Measurements from ENCODE around the gene CCDC39.

DNA sequence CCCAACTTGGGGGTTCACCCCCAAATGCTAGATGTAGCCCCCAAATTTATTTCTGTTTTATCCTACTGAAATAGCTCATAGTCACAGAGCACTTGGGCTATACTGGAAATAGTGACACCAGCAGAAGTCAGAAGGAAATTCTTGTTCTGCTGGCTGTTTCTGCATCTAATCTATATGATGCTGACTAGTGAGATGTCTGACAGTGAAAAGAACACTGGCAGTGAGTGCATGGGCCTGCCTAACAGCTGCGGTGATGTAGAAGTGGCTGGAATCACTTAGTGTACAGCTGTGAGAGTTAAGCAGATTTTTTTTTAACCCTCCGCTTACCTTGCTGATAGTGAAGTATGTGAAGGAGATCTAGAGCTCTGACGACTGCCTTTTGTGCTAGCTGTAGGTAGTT is 63.3 kb downstream of the CCDC39 start:
- TF ChIP-seq SCRT1 (tag by site-specific recombination; IDR thresholded peaks at IDR 0.05; ENCODE audit: borderline replicate concordance), result no peak
- TF ChIP-seq ZNF121 (tag by site-specific recombination; IDR thresholded peaks at IDR 0.05), result no peak
- TF ChIP-seq ZNF76 (tag by site-specific recombination; IDR thresholded peaks at IDR 0.05; ENCODE audit: borderline replicate concordance, low read depth), result no peak
- TF ChIP-seq ZNF274 (IDR thresholded peaks at IDR 0.05; ENCODE audit: low read length), result no peak
- TF ChIP-seq ZNF274 (tag by site-specific recombination; IDR thresholded peaks at IDR 0.05; ENCODE audit: borderline replicate concordance), result no peak
- no peak for TF ChIP-seq YY1 (tag by site-specific recombination; IDR thresholded peaks at IDR 0.05)
- TF ChIP-seq GLI4 (tag by site-specific recombination; IDR thresholded peaks at IDR 0.05), result no peak
- no peak for TF ChIP-seq TCF7L2 (IDR thresholded peaks at IDR 0.05; ENCODE audit: borderline replicate concordance, low read depth, low read length)
- TF ChIP-seq, protein P1, sequence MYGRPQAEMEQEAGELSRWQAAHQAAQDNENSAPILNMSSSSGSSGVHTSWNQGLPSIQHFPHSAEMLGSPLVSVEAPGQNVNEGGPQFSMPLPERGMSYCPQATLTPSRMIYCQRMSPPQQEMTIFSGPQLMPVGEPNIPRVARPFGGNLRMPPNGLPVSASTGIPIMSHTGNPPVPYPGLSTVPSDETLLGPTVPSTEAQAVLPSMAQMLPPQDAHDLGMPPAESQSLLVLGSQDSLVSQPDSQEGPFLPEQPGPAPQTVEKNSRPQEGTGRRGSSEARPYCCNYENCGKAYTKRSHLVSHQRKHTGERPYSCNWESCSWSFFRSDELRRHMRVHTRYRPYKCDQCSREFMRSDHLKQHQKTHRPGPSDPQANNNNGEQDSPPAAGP (tag by site-specific recombination; IDR thresholded peaks at IDR 0.05), result no peak
- no peak for TF ChIP-seq SCRT2 (tag by site-specific recombination; IDR thresholded peaks at IDR 0.05)

Measured in HEK293 (cell line).